22Rv1 (cell line): ENCODE results near the gene TMBIM6.
"Not testable (repeated sequence)": the region's sequence is repeated elsewhere in the genome, so short reads cannot be mapped to it uniquely, and the experiment has no call there.

Experiments
- ZFX ChIP-seq: fragments of 450-650 bp; IDR thresholded peaks from 2 replicates; pipeline ENCODE4 v1.6.1; 2017; ENCODE audit warnings: antibody characterized with exemption, borderline replicate concordance
- TF ChIP-seq, protein P1 (sequence below): fragments of 450-650 bp; IDR thresholded peaks from 2 replicates; pipeline ENCODE4 v1.5.1; 2017; ENCODE audit warnings: mild to moderate bottlenecking

DNA sequence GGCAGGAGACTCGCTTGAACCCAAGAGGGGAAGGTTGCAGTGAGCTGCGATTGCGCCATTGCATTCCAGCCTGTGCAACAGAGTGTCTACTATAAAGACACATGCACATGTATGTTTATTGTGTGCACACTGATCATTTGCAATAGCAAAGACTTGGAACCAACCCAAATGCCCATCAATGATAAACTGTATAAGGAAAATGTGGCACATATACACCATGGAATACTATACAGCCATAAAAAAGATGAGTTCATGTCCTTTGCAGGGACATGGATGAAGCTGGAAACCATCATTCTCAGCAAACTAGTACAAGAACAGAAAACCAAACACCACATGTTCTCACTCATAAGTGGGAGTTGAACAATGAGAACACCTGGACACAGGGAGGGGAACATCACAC is 27.4 kb upstream of the TMBIM6 start:
- TF ChIP-seq, protein P1, sequence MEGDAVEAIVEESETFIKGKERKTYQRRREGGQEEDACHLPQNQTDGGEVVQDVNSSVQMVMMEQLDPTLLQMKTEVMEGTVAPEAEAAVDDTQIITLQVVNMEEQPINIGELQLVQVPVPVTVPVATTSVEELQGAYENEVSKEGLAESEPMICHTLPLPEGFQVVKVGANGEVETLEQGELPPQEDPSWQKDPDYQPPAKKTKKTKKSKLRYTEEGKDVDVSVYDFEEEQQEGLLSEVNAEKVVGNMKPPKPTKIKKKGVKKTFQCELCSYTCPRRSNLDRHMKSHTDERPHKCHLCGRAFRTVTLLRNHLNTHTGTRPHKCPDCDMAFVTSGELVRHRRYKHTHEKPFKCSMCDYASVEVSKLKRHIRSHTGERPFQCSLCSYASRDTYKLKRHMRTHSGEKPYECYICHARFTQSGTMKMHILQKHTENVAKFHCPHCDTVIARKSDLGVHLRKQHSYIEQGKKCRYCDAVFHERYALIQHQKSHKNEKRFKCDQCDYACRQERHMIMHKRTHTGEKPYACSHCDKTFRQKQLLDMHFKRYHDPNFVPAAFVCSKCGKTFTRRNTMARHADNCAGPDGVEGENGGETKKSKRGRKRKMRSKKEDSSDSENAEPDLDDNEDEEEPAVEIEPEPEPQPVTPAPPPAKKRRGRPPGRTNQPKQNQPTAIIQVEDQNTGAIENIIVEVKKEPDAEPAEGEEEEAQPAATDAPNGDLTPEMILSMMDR, result not testable (repeated sequence)
- not testable (repeated sequence) for TF ChIP-seq ZFX
